ENCODE results near the gene TTC17.

TTC17 gene

GRCh38 chr11:43515090-43515489 lies 156.4 kb downstream of the TTC17 start:
- no peaks in the 10 kb centered on the region for H3K27me3 ChIP-seq (replicated peaks)
- no peaks in the 10 kb centered on the region for H3K36me3 ChIP-seq (replicated peaks)
- in situ Hi-C loops (cut with HindIII; ENCODE audit: low pct_ligation_motif_present, low sequenced_read_pairs) = no loop called here
- H3K27ac ChIP-seq = no peak overlapping the region
- H3K4me3 ChIP-seq (ENCODE audit: low read depth, low read length) = no peak overlapping the region
- TF ChIP-seq, protein P1, sequence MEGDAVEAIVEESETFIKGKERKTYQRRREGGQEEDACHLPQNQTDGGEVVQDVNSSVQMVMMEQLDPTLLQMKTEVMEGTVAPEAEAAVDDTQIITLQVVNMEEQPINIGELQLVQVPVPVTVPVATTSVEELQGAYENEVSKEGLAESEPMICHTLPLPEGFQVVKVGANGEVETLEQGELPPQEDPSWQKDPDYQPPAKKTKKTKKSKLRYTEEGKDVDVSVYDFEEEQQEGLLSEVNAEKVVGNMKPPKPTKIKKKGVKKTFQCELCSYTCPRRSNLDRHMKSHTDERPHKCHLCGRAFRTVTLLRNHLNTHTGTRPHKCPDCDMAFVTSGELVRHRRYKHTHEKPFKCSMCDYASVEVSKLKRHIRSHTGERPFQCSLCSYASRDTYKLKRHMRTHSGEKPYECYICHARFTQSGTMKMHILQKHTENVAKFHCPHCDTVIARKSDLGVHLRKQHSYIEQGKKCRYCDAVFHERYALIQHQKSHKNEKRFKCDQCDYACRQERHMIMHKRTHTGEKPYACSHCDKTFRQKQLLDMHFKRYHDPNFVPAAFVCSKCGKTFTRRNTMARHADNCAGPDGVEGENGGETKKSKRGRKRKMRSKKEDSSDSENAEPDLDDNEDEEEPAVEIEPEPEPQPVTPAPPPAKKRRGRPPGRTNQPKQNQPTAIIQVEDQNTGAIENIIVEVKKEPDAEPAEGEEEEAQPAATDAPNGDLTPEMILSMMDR (IDR thresholded peaks at IDR 0.05; ENCODE audit: low read depth, low read length, missing control alignments) = peak; percentile 38
- DNase-seq = no peak

- TF ChIP-seq, protein P1 (IDR thresholded peaks at IDR 0.05; ENCODE audit: low read depth, low read length, missing control alignments) = no peak
- DNase-seq = no peak
- no peaks in the 10 kb centered on the region for H3K27me3 ChIP-seq (replicated peaks)
- no peak overlapping the region for H3K4me3 ChIP-seq (ENCODE audit: low read depth, low read length)
- in situ Hi-C loops (cut with HindIII; ENCODE audit: low pct_ligation_motif_present, low sequenced_read_pairs) = no loop called here
- no peaks in the 10 kb centered on the region for H3K36me3 ChIP-seq (replicated peaks)
- H3K27ac ChIP-seq = no peak overlapping the region
Observed at GRCh38 chr11:43516316-43516850, 157.7 kb downstream of the TTC17 start.

- Histone ChIP-seq H3K27ac (no peak overlapping the region), H3K4me3 (ENCODE audit: low read depth, low read length) (no peak overlapping the region), H3K27me3 (replicated peaks) (no peaks in the 10 kb centered on the region), H3K36me3 (replicated peaks) (no peaks in the 10 kb centered on the region)
- DNase-seq = peak; percentile 12
- TF ChIP-seq, protein P1 (IDR thresholded peaks at IDR 0.05; ENCODE audit: low read depth, low read length, missing control alignments) = no peak
- in situ Hi-C loops (cut with HindIII; ENCODE audit: low pct_ligation_motif_present, low sequenced_read_pairs) = no loop called here
Observed at GRCh38 chr11:43517518-43517917, 158.8 kb downstream of the TTC17 start.

- in situ Hi-C loops (cut with HindIII; ENCODE audit: low pct_ligation_motif_present, low sequenced_read_pairs) = no loop called here
- Histone ChIP-seq H3K36me3 (replicated peaks) (no peaks in the 10 kb centered on the region), H3K27me3 (replicated peaks) (no peaks in the 10 kb centered on the region), H3K4me3 (ENCODE audit: low read depth, low read length) (no peak overlapping the region), H3K27ac (no peak overlapping the region)
- TF ChIP-seq, protein P1 (IDR thresholded peaks at IDR 0.05; ENCODE audit: low read depth, low read length, missing control alignments) = no peak
- peak; percentile 38 for DNase-seq
Observed at GRCh38 chr11:43518408-43519160, 159.9 kb downstream of the TTC17 start.

DNA sequence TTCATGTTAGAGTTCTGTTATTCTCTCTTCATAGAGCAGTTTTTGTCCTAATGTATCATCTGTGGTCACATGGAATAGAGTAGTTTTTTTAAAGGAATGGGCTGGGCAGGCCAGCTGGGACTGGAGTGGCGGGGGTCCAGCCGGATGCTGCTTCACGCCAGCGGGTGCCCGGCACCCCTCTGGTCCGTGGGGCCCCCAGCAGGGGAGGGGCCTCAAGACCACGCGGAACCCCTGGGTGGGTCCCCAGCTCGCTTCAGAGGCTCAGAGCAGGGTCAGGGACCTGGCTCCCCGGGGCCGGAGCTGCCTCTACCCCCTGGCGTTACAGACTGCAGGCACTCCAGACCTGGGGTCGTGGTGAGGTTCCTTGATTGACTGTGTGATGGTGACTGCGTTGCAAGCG lies 162.8 kb downstream of the TTC17 start:
- DNase-seq = no peak
- Histone ChIP-seq H3K36me3 (replicated peaks) (no peaks in the 10 kb centered on the region), H3K4me3 (ENCODE audit: low read depth, low read length) (no peak overlapping the region), H3K27ac (no peak overlapping the region), H3K27me3 (replicated peaks) (no peaks in the 10 kb centered on the region)
- TF ChIP-seq, protein P1 (IDR thresholded peaks at IDR 0.05; ENCODE audit: low read depth, low read length, missing control alignments) = no peak
- in situ Hi-C loops (cut with HindIII; ENCODE audit: low pct_ligation_motif_present, low sequenced_read_pairs) = no loop called here
